ENCODE measurements around the gene WNT2.
"Not testable (repeated sequence)": the region's sequence is repeated elsewhere in the genome, so short reads cannot be mapped to it uniquely, and the experiment has no call there.

The WNT2 gene

DNA sequence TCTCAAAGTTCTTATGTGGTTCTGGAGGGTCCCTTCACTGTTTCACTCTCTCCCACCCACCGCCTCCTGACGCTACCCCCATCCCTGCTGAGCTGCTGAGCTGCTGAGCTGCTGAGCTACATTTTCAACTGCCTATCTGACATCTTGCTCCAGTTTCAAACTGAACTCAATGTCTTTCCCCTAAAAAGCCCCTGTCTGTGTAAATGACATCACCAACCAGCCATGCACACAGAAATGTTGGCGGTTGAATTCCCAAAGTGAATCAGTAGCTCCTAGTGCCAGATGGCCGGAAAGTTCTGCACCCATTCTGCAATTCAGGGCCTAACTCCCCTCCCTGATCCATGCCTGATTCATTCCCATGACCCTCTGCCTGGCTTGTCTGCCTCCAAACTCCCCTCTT, 71.2 kb downstream of the WNT2 start:
- no peak for DNase-seq

DNA sequence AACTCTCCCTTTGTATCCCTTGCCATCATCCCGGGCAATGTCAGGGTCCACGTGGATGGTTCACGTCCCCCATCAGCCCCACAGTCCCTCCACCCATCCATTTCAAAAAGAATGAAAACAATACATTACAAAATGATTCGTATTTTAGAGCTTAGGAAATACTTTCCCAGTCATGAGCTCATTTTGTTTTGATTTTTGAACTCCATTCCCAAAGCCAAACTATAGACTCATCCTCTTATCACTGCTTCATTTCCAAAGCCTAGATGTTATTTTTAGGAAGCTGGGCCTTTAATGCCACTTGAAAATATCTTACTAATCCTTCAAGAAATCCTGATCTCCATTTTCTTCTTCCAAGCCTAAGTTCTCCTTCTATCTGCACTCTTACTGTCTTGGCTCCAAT, 72.1 kb downstream of the WNT2 start:
- DNase-seq = no peak

DNA sequence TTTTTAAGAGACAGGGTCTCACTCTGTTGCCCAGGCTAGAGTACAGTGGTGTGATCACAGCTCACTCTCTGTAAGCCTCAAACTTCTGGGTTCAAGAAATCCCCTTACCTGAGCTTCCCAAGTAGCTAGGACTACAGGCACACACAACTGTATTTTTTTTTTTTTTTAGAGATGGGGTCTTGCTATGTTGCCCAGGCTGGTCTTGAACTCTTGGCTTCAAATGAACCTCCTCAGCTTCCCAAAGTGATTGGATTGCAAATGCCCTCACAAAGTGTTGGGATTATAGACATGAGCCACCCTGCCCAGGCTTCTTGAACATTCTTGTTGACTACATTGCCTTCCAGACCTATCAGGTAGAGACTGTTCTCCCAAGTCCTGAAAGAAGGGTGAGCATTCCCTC, 72.6 kb downstream of the WNT2 start:
- no peak for DNase-seq

DNA sequence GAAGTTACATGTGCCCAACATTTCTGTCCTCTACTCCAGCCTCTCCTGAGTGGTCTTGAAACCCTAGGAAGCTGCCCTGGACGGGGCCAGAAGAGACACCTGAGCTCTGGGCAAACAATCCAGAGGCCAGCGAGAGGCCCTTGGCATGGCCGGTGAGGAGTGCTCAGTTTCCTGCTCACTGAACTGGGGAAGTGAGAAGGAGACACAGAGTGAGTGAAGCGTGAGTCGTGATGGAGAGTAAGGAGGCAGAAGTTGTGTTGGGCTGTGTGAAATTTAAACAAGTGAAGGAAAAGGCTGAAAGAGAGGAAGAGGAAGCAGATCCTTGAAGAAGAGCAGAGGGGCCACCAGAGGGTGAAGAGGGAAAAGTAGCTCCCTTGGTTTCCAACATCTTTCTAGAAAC, 73.2 kb downstream of the WNT2 start:
- DNase-seq = no peak

DNA sequence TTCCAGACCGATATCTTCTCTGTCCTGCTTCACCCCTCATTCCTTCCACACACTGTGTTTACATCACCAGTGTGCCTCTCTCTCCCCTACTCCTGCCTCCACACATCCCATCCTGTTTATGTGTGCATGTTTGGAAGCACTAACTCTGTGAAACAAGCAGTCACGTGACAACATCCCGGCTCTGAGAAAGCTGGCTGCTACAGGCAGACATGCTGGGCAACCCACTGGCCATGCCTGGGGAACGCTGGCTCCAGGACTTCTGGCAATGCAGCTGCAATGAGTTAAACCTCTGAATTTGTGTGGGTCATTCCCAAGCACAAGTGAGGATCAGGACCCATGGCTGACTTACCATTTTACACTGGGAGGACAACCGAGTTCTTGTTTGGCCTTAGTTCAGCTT, 74.0 kb downstream of the WNT2 start:
- DNase-seq = no peak

DNA sequence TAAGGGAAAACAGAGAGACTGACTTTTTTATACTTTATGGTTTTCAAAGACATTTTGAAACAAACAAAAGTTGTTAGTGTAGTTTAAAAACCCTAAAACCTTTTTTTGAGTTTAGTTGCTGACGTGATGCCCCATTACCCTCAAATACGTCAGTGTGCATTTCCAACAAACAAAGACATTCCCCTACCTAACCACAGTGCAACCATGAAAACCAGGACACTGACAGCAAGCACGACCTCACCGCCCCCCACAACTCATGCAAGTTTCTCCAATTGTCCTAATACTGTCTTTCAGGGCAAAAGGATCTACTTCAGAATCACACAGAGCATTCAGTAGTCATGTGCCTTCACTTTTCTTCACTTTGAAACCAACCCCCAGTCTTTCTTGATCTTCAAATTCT, 75.0 kb downstream of the WNT2 start:
- no peak for DNase-seq

DNA sequence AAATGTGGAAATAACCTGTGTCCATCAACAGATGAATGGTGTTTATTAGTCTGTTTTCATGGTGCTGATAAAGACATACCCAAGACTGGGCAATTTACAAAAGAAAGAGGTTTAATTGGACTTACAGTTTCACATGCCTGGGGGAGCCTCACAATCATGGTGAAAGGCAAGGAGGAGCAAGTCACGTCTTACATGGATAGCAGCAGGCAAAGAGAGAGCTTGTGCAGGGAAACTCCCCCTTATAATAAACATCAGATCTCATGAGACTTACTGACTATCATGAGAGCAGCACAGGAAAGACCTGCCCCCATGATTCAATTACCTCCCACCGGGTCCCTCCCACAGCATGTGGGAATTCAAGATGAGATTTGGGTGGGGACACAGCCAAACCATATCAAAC, 77.2 kb downstream of the WNT2 start:
- DNase-seq = not testable (repeated sequence)

DNA sequence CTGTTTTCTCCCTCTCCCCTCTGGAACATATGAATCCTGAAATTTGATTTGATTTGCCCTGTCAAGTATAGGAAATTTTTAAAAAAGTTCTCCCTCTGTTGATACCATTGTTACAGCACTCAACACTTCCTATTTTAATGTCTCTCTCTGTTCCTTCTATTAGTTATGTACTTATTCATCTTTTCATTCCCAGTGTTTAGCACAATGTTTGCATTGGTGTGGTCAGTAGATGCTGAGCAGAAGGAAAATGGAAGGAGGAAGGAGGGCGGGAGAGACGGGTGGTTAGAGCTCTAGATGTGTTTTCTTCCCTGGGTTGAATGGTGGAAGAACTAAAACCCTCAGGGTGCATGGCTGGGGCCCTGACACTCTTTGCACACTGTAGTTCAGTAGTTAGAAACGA, 79.5 kb downstream of the WNT2 start:
- DNase-seq = no peak

DNA sequence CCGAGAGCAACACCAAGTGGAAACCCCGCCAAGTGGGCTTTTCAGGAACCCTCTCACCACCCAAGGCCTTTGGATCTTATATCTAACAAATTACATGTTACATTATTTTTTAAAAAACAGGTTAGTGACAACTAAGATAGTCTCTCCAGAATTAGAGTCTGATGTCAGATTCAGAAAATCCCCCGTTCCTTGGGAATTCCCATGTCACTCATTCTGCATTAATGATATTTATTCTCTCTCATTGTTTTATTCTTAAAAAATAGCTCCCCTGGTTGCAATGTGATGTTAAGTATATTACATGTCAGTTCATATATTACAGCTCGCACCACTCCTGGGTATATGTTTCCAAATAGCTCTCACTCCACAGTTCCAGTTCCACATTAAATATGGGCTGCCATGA, 81.8 kb downstream of the WNT2 start:
- DNase-seq = no peak

DNA sequence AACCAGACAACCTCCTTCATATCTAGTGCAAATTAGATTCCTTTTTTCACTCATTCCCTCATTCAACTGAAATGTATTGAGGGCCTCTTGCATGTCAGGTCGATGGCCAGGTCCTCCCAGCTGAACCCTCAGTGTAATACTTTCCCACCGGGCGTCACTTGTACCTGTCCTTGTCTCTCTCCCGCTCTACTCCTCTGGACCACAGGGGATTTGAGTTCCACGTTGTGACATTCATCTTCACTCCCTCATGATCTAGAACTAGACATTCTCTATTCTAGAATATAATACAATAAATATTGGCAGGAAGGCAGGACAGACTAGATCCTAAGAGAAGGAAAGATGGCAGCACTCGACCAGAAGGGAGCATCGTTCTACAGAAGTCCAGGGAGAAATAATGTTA, 83.9 kb downstream of the WNT2 start:
- DNase-seq = no peak

DNA sequence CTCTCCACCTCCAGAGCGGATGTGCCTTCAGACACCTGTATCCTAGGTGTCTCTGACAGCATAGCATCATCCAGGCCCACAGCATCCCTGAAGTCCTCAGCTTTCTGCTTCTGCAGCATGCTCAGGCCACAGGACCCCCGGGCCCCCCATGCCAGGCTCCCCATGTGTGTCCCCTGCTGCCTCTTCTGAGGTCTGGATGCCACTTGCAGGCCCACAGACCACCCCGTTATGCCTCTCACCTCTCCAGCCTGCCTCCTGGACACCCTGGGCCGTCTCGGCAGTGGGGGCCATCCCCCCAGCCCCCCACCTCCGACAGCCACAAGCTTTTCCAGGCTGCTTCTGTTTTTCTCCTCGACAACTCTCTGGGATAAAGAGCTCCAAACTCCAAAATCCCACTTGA, 84.4 kb downstream of the WNT2 start:
- no peak for DNase-seq

DNA sequence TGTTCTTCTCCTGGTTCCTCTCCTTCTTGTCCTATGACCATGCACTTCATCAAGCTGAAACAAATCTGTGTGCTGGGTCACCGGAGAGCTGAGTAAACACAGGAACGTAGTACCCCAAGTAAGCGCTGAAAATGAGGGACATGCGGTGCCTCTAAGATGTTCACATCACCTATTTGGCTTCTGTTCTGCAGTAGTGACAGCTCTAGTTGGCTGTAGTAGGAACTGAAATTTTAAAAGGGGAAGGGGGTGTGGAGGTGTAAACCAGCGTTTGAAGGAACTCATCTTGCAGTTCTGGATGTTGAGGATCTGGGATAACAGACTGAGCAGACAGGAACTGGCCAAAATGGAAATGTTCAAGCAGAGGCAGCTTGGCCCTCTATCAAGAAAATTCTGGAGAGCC, 85.2 kb downstream of the WNT2 start:
- no peak for DNase-seq

DNA sequence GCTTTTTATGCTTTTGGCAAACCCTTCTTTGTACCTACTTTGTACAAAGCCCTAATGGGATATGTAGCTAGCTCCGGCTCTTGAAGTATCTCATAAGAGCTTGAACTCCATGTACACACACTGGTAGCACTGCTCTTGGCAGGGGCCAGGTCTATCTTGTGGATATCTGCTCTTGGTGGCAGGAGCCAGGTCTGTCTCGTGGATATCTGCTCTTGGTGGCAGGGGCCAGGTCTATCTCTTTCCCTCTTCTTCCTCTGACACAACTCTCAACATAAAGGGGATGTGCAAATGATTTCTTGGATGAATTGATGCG, 91.9 kb downstream of the WNT2 start:
- no peak for DNase-seq

DNA sequence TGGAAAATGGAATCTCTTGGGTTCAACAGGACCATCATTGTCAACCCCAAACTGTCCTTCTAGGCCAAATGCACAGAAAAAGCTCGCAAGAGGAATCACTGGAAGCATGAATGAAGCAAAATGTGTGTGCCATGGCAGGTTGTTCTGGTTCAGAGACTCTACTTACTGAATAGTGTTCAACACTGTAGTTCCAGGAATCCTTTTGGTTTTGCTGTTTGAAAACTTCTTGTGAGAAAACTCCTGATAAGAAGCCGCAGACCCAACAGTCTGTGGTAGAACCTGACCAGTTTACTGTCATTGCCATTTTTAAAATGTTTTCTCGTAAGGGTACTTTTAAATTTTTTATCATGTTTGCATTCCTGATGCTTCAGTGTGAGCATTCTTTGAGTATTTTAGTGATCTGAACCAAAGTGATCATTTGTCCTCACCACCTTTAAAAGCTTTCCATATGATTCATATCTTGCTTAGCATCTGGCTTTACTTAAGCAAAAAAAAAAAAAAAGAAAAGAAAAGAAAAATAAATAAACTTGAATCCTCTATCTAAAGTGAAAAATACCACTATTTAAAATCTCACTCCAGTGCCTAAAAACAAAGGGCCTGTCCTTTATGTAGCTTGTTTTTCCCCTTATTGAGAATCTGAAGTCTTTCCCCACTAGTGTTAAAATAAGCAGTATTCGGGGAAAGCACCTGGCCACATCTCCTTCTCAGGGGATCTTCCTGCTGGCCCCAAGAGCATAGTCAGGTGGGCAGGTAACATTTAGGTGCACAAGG, 92.4 kb downstream of the WNT2 start:
- no peak for DNase-seq

DNA sequence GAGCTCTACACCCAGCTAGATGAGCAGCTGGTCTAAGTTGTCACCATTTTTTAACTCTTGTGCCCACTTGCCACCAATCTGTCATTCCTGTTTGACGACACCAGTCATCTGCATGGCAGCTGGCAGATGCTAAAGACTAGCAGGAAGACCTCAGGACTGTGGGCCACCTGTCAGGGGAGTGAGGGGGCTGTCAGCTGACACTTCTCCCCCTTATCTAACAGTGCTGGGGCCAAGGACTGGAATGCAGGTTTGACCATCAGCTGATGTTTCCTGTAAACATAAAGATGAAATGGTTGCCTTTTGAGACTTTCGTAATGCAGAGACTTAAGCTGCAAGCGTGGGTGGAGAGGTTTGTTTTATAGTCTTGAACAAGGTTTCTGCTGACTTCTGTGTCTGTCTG, 93.5 kb downstream of the WNT2 start:
- DNase-seq = no peak

DNA sequence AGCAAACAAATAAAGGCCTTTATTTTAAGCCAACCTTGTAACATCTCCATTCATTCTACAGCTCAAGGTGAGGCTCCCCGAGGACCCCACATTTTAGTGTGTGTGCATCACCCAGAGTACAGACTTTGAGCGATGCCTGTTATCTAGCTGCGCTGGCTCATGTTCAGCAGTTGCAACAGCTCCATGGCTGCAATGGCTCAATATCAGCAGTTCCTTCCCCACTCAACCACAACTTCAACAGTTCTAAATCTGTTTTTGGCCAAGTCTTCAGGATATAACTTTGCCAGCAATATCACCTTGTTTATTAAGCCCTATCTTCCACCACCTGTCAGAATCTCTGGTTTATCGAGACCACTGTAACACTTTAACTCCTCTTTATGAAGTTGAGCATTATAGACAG, 95.8 kb downstream of the WNT2 start:
- no peak for DNase-seq

DNA sequence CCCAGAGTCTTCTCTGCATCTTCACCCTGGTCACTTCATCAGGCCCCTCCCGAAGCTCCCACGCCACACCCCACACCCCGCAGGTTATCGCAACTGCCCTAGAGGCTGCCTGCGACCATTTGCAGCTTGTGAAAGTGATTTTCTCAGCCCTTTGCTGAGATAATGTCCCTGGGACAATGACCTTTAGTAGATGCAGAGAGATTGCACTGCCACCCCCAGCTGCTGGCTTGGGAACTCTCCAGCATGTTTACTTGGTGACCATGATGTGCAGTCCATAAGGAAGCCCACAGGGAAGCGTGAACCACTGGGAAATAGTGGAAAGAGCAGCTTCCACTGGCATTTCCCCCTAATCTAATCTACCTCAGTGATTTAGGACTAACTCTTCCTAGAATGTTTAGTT, 97.3 kb downstream of the WNT2 start:
- no peak for DNase-seq
